Endodermal cell (in vitro differentiated cells): ENCODE data around the gene GPR18. TPM values are rescaled to one million over a fixed set of nuclear protein-coding genes. Genes with fewer than 3 reads are reported as not detected.

Source experiments
- DNase-seq: peaks from one replicate; pipeline ENCODE4 v3.0.0-alpha.2; 2017
- H3K27ac ChIP-seq: 2 replicates; pipeline ENCODE4 v1.5.1; 2013; ENCODE audit warnings: mild to moderate bottlenecking, low read depth, low read length, moderate library complexity
- H3K27me3 ChIP-seq: 2 replicates; pipeline ENCODE4 v1.6.1; 2013; ENCODE audit warnings: mild to moderate bottlenecking, low read length, moderate library complexity; ENCODE audit not compliant: insufficient read depth, control insufficient read depth, poor library complexity, severe bottlenecking
- H3K36me3 ChIP-seq: 2 replicates; pipeline ENCODE4 v1.7.0; 2013; ENCODE audit warnings: mild to moderate bottlenecking, low read length, moderate library complexity; ENCODE audit not compliant: control insufficient read depth, insufficient read depth
- H3K4me1 ChIP-seq: one replicate; pipeline ENCODE4 v1.7.0; 2013; ENCODE audit warnings: low read length; ENCODE audit not compliant: control insufficient read depth, insufficient read depth
- H3K4me3 ChIP-seq: 2 replicates; pipeline ENCODE4 v1.5.1; 2013; ENCODE audit warnings: mild to moderate bottlenecking, low read length, moderate library complexity
- H3K9ac ChIP-seq: 2 replicates; pipeline ENCODE4 v1.6.1; 2013; ENCODE audit warnings: mild to moderate bottlenecking, low read length, moderate library complexity; ENCODE audit not compliant: poor library complexity, severe bottlenecking; ENCODE audit errors: extremely low read depth
- H3K9me3 ChIP-seq: 2 replicates; pipeline ENCODE4 v1.6.1; 2013; ENCODE audit warnings: mild to moderate bottlenecking, low read length, moderate library complexity; ENCODE audit not compliant: control insufficient read depth
- H3K27ac Mint-ChIP-seq: 2 replicates; pipeline ENCODE4 v1.8.0; 2020; ENCODE audit warnings: mixed read lengths
- H3K27me3 Mint-ChIP-seq: 2 replicates; pipeline ENCODE4 v1.8.0; 2021; ENCODE audit warnings: mild to moderate bottlenecking, mixed read lengths; ENCODE audit not compliant: insufficient read depth
- H3K36me3 Mint-ChIP-seq: 2 replicates; pipeline ENCODE4 v1.8.0; 2020; ENCODE audit warnings: low read depth, mixed read lengths
- H3K4me1 Mint-ChIP-seq: 2 replicates; pipeline ENCODE4 v1.8.0; 2020; ENCODE audit warnings: mixed read lengths
- H3K4me3 Mint-ChIP-seq: 2 replicates; pipeline ENCODE4 v1.8.0; 2020; ENCODE audit warnings: mild to moderate bottlenecking, moderate library complexity, mixed read lengths
- H3K9me3 Mint-ChIP-seq: 2 replicates; pipeline ENCODE4 v1.8.0; 2020; ENCODE audit warnings: mild to moderate bottlenecking, mixed read lengths
- CTCF ChIP-seq: fragments of 200-600 bp; sonication (generic); conservative IDR thresholded peaks from 2 replicates; pipeline ENCODE4 v1.5.0; 2021; ENCODE audit warnings: antibody characterized with exemption, mild to moderate bottlenecking
- WGBS, 2 experiments: methylation state at CpG; one replicate each; pipeline versions ENCODE4 v1.1.5 to v1.1.7; 2013; ENCODE audit warnings: missing lambda C conversion rate in 2 of 2, mixed read lengths in 1 of 2; ENCODE audit not compliant: insufficient coverage in 1 of 2, insufficient read length in 1 of 2; 5-methylcytosine and 5-hydroxymethylcytosine counted together
- total RNA-seq, 2 donors: library from RNA; stranded (reverse); fragmentation: NEBNext Ultra II Directional in 1 of 2; extraction: Animal tissue kit (Norgen Biotek cat#: 25700) in 1 of 2; gene quantifications; 2 replicates in 1 of 2; 3 replicates in 1 of 2; pipeline ENCODE4 v1.2.1, GENCODE V29; 2021

Gene GPR18
- total RNA-seq, 2 donors from 2014 or later = not detected

- Histone ChIP-seq H3K4me3 (no peak overlapping the region), H3K9me3 (peaks cover 10% of the 10 kb centered on the region), H3K27ac (no peak overlapping the region), H3K36me3 (peaks cover 15% of the 10 kb centered on the region), H3K9ac (no peak overlapping the region), H3K4me1 (peaks cover 3% of the 10 kb centered on the region), H3K27me3 (no peaks in the 10 kb centered on the region)
- WGBS, 2 experiments = 93 to 96% methylated on average over 3 of the region's 3 CpGs
- peaks cover 6% of the 10 kb centered on the region for H3K9me3 Mint-ChIP-seq
- no peak overlapping the region for H3K27ac Mint-ChIP-seq
- H3K4me1 Mint-ChIP-seq = peaks cover 17% of the 10 kb centered on the region
- H3K27me3 Mint-ChIP-seq = no peaks in the 10 kb centered on the region
- H3K36me3 Mint-ChIP-seq = peaks cover 16% of the 10 kb centered on the region
- DNase-seq = no peak
- TF ChIP-seq CTCF = no peak
- H3K4me3 Mint-ChIP-seq = no peak overlapping the region
Observed at GRCh38 chr13:99268822-99269221, 10.6 kb upstream of the GPR18 start.

GRCh38 chr13:99267927-99268326 lies 9.7 kb upstream of the GPR18 start:
- Mint-ChIP-seq H3K27me3 (no peaks in the 10 kb centered on the region), H3K36me3 (peaks cover 16% of the 10 kb centered on the region), H3K4me1 (peaks cover 13% of the 10 kb centered on the region), H3K27ac (no peak overlapping the region), H3K9me3 (peaks cover 6% of the 10 kb centered on the region), H3K4me3 (no peak overlapping the region)
- DNase-seq = no peak
- TF ChIP-seq CTCF = no peak
- peaks cover 3% of the 10 kb centered on the region for H3K4me1 ChIP-seq
- H3K4me3 ChIP-seq = no peak overlapping the region
- peaks cover 10% of the 10 kb centered on the region for H3K9me3 ChIP-seq
- H3K36me3 ChIP-seq = peaks cover 19% of the 10 kb centered on the region
- H3K9ac ChIP-seq = no peak overlapping the region
- 93 to 98% methylated on average over 4 of the region's 4 CpGs for whole genome bisulfite sequencing, 2 experiments
- no peaks in the 10 kb centered on the region for H3K27me3 ChIP-seq
- no peak overlapping the region for H3K27ac ChIP-seq

- Histone ChIP-seq H3K4me1 (peaks cover 3% of the 10 kb centered on the region), H3K4me3 (no peak overlapping the region), H3K27me3 (no peaks in the 10 kb centered on the region), H3K27ac (no peak overlapping the region), H3K9ac (no peak overlapping the region), H3K9me3 (no peaks in the 10 kb centered on the region), H3K36me3 (peaks cover 11% of the 10 kb centered on the region)
- H3K27me3 Mint-ChIP-seq = no peaks in the 10 kb centered on the region
- H3K27ac Mint-ChIP-seq = no peak overlapping the region
- TF ChIP-seq CTCF = no peak
- no peaks in the 10 kb centered on the region for H3K9me3 Mint-ChIP-seq
- WGBS, 2 experiments = 67 to 95% methylated on average over 1 to 4 of the region's 6 CpGs
- peaks cover 7% of the 10 kb centered on the region for H3K36me3 Mint-ChIP-seq
- DNase-seq = no peak
- peaks cover 13% of the 10 kb centered on the region for H3K4me1 Mint-ChIP-seq
- no peak overlapping the region for H3K4me3 Mint-ChIP-seq
Observed at GRCh38 chr13:99266827-99267226, 8.6 kb upstream of the GPR18 start.
